Measurements from ENCODE around the gene RAB11FIP4. TPM values are rescaled to one million over a fixed set of nuclear protein-coding genes. Genes with fewer than 3 reads are reported as not detected.

RAB11FIP4 gene
- total and polyA plus RNA-seq, 2 of the 13 experiments (the other 11 are each of a cell fraction or from before 2014, with no cell fraction given) = 28.0 to 89.3 TPM

DNA sequence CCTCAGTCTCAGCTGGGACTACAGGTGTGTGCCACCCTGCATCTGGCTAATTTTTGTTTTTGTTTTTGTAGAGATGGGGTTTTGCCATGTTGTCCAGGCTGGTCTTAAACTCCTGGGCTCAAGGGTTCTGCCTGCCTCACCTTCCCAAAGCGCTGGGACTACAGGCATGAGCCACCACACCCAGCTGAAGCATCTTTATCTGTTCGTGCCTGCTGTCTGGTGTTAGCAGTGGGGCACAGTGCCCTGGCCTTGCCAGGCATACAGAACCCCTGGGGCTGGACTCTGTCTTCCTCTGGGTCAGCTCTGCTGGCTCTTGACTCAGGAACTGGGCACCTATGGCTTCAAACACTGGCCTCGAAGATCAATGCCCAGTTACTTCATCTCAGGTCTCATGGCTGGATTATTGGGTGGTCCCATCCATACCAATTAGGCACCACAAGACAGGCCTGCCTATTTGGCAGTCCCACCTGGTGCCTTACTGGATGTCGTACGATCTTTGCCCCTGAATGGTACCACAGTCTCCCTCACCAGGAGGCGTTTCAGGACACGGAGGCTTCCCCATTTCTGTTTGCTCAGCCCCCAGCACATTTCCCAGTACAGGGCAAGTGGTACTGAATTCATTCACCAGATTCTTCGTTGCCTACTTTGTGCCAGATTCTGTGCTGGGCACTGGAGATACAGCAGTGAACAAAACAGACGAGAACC, 99.3 kb downstream of the RAB11FIP4 start:
- ChIA-PET CTCF (ENCODE audit: low intra/inter-chr PET ratio, low total read pairs) (no interaction called here), POLR2A (interaction anchor here (2.5 to 6.0 kb wide), 4 partner anchors 8 to 23 kb away, joined by 9 to 115 read pairs (median 57); no protein-coding TSS in a partner anchor)
- intact Hi-C loops (cut with micrococcal nuclease; ENCODE audit: unreplicated experiment) (no loop called here), in situ Hi-C loops (cut with HindIII; ENCODE audit: extremely low pct_ligation_motif_present, low pct_unique_long_range_greater_than_20kb) (no loop called here)
- H3K79me2 ChIP-seq (ENCODE audit: insufficient read depth, low read length) = peaks cover 77% of the 10 kb centered on the region
- BruUV-seq (replicated peaks) = no TSS peak
- no peak for FAIRE-seq
- H3K4me1 ChIP-seq (ENCODE audit: insufficient read depth, low read length) = peaks cover 72% of the 10 kb centered on the region
- H3K9me3 ChIP-seq (ENCODE audit: low read length) = no peaks in the 10 kb centered on the region
- no peak overlapping the region for H2AFZ ChIP-seq (ENCODE audit: low read length)
- peak overlapping the region; percentile 89 for H3K4me2 ChIP-seq (ENCODE audit: low read depth, low read length)
- H3K36me3 ChIP-seq (replicated peaks in 1 of 2; ENCODE audit: control insufficient read depth in 1 of 2, insufficient read depth in 2 of 2, low read length in 2 of 2) = peaks cover 4 to 12% of the 10 kb centered on the region in 2 experiments; a peak in 2 of 5 replicates
- 90% methylated on average over 8 of the region's 9 CpGs for WGBS (ENCODE audit: low lambda C conversion rate)
- no peaks in the 10 kb centered on the region; the same call in 1 of the 2 replicates for H4K20me1 ChIP-seq (ENCODE audit: insufficient read depth, low read length)
- no peak for DNase-seq (ENCODE audit: low spot score)
- TF ChIP-seq ZFX (CRISPR knock-in tag; IDR thresholded peaks at IDR 0.05; ENCODE audit: low read depth) (no peak), KMT2A (CRISPR knock-in tag; IDR thresholded peaks at IDR 0.05) (0 out of 2 replicates have a peak, but pooled peaks have one; percentile 7), SETDB1 (CRISPR knock-in tag; IDR thresholded peaks at IDR 0.05; ENCODE audit: borderline replicate concordance) (no peak), ZNF274 (CRISPR knock-in tag; IDR thresholded peaks at IDR 0.05) (no peak), ZNF678 (CRISPR knock-in tag; IDR thresholded peaks at IDR 0.05) (no peak)
- H3K9ac ChIP-seq (ENCODE audit: insufficient read depth, low read depth, low read length) = 0 out of 2 replicates have a peak overlapping the region, but pooled peaks have one; percentile 7
- H3K27ac ChIP-seq (ENCODE audit: extremely low read length, insufficient read depth, low read length) = peak overlapping the region; percentile 30
- H3K4me3 ChIP-seq (replicated peaks in 1 of 3; ENCODE audit: insufficient read depth in 1 of 3, low read depth in 2 of 3, low read length in 3 of 3) = peak overlapping the region in 2 of 3 experiments; percentile 87 to 95; a peak in 2 of 6 replicates
- no peaks in the 10 kb centered on the region for H3K27me3 ChIP-seq (ENCODE audit: control insufficient read depth in 1 of 2, insufficient read depth in 2 of 2, low read length in 2 of 2)
- ATAC-seq = no peak

DNA sequence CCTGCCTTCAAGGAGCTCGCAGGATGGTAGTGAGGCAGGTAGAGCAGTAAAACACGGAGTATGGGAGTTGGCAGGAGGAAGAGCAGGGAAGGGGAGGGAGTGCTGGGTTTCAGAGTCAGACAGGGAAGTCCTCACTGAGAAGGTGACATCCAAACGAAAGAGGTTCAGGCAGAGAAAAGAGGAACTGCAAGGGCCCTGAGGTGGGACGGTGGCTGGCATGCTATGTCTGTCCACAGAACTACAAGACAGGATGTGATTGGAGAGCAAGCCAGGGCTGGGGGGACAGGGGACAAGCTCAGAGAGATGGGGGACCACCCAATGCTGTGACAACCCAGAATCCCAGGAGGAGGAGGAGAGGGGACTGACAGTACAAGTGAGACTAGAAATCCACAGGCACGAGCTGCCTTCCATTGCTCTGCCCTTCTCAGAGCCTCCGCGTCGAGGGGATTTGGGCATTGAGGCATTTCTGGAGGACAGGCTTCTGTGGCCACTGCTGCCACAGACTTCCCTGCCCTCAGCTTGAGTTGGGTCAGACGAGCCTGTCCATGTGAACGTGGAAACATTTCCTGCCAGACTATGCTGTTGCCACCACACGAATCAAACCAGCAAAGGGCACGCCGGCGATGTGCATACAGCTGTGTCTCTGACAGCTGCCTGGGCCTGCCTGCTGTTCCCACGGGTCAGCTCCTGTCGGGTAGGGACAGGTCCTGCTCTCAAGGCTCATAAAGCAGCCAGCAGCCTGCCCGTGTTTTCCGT, 100.1 kb downstream of the RAB11FIP4 start:
- Histone ChIP-seq H3K9ac (ENCODE audit: insufficient read depth, low read depth, low read length) (no peak overlapping the region), H3K27me3 (ENCODE audit: control insufficient read depth in 1 of 2, insufficient read depth in 2 of 2, low read length in 2 of 2) (no peaks in the 10 kb centered on the region), H3K4me3 (replicated peaks in 1 of 3; ENCODE audit: insufficient read depth in 1 of 3, low read depth in 2 of 3, low read length in 3 of 3) (no peak overlapping the region), H3K27ac (ENCODE audit: extremely low read length, insufficient read depth, low read length) (peak overlapping the region; percentile 13), H3K79me2 (ENCODE audit: insufficient read depth, low read length) (peaks cover 85% of the 10 kb centered on the region), H3K4me1 (ENCODE audit: insufficient read depth, low read length) (peaks cover 76% of the 10 kb centered on the region), H3K36me3 (replicated peaks in 1 of 2; ENCODE audit: control insufficient read depth in 1 of 2, insufficient read depth in 2 of 2, low read length in 2 of 2) (peaks cover 4 to 12% of the 10 kb centered on the region in 2 experiments; a peak in 2 of 5 replicates), H4K20me1 (ENCODE audit: insufficient read depth, low read length) (no peaks in the 10 kb centered on the region; the same call in 1 of the 2 replicates), H3K9me3 (ENCODE audit: low read length) (no peaks in the 10 kb centered on the region), H2AFZ (ENCODE audit: low read length) (no peak overlapping the region), H3K4me2 (ENCODE audit: low read depth, low read length) (peak overlapping the region; percentile 89; the same call in 1 of the 2 replicates)
- FAIRE-seq = no peak
- no TSS peak for BruUV-seq (replicated peaks)
- 88% methylated on average over 8 of the region's 18 CpGs for WGBS (ENCODE audit: low lambda C conversion rate)
- ChIA-PET POLR2A (interaction anchor here (2.5 to 2.7 kb wide), 2 partner anchors 17 to 24 kb away, joined by 9 to 10 read pairs; no protein-coding TSS in a partner anchor), CTCF (ENCODE audit: low intra/inter-chr PET ratio, low total read pairs) (no interaction called here)
- in situ Hi-C loops (cut with HindIII; ENCODE audit: extremely low pct_ligation_motif_present, low pct_unique_long_range_greater_than_20kb) (no loop called here), intact Hi-C loops (cut with micrococcal nuclease; ENCODE audit: unreplicated experiment) (no loop called here)
- ATAC-seq = no peak
- DNase-seq (ENCODE audit: low spot score) = no peak
- TF ChIP-seq, protein P1, sequence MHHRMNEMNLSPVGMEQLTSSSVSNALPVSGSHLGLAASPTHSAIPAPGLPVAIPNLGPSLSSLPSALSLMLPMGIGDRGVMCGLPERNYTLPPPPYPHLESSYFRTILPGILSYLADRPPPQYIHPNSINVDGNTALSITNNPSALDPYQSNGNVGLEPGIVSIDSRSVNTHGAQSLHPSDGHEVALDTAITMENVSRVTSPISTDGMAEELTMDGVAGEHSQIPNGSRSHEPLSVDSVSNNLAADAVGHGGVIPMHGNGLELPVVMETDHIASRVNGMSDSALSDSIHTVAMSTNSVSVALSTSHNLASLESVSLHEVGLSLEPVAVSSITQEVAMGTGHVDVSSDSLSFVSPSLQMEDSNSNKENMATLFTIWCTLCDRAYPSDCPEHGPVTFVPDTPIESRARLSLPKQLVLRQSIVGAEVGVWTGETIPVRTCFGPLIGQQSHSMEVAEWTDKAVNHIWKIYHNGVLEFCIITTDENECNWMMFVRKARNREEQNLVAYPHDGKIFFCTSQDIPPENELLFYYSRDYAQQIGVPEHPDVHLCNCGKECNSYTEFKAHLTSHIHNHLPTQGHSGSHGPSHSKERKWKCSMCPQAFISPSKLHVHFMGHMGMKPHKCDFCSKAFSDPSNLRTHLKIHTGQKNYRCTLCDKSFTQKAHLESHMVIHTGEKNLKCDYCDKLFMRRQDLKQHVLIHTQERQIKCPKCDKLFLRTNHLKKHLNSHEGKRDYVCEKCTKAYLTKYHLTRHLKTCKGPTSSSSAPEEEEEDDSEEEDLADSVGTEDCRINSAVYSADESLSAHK (CRISPR knock-in tag; IDR thresholded peaks at IDR 0.05; ENCODE audit: borderline replicate concordance) = no peak
- TF ChIP-seq ZMYM3 (CRISPR knock-in tag; IDR thresholded peaks at IDR 0.05) (no peak), PPARG (CRISPR knock-in tag; conservative IDR thresholded peaks at IDR 0.05) (no peak), ZNF724P (CRISPR knock-in tag; IDR thresholded peaks at IDR 0.05; ENCODE audit: borderline replicate concordance) (no peak), ZBTB21 (CRISPR knock-in tag; IDR thresholded peaks at IDR 0.05) (no peak), ETV5 (CRISPR knock-in tag; IDR thresholded peaks at IDR 0.05; ENCODE audit: borderline replicate concordance) (no peak)
- TF ChIP-seq, protein P2, sequence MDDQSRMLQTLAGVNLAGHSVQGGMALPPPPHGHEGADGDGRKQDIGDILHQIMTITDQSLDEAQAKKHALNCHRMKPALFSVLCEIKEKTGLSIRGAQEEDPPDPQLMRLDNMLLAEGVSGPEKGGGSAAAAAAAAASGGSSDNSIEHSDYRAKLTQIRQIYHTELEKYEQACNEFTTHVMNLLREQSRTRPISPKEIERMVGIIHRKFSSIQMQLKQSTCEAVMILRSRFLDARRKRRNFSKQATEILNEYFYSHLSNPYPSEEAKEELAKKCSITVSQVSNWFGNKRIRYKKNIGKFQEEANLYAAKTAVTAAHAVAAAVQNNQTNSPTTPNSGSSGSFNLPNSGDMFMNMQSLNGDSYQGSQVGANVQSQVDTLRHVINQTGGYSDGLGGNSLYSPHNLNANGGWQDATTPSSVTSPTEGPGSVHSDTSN (CRISPR knock-in tag; IDR thresholded peaks at IDR 0.05; ENCODE audit: borderline replicate concordance) = no peak

Measured in HepG2 (cell line).